Loucy (cell line): Measurements from ENCODE around the gene RABIF.

Experiments
- CTCF ChIP-seq: fragments of 200-600 bp; sonication (generic); conservative IDR thresholded peaks from 2 replicates; pipeline ENCODE4 v1.5.1; 2014; ENCODE audit warnings: mild to moderate bottlenecking, antibody characterized with exemption, low read length
- EZH2phosphoT487 ChIP-seq: fragments of 200-600 bp; IDR thresholded peaks from 2 replicates; pipeline ENCODE4 v1.6.1; 2018; ENCODE audit warnings: antibody characterized with exemption, mild to moderate bottlenecking, moderate library complexity, borderline replicate concordance

GRCh38 chr1:202848191-202848542 lies 40.8 kb downstream of the RABIF start:
- TF ChIP-seq CTCF = no peak
- no peak for TF ChIP-seq EZH2phosphoT487
